Measurements from ENCODE around the gene XDH. TPM values are rescaled to one million over a fixed set of nuclear protein-coding genes. Genes with fewer than 3 reads are reported as not detected.

XDH gene
- polyA plus RNA-seq = 100 to 1,000 TPM in 1 of 4 donors, 10 to 100 TPM in 3; 29.8 to 115 (median 37.2) TPM
- long read RNA-seq, donor 1 = 0 reads
- long read RNA-seq, donor 2, full-length matches to known transcripts = 5 of 11 reads
- long read RNA-seq, donor 2, partial matches to known transcripts = 6 of 11 reads
- long read RNA-seq, donor 2, other reads (novel, unspliced or antisense) = 0 of 11 reads
- long read RNA-seq, donor 3, full-length matches to known transcripts = 1 of 23 reads
- long read RNA-seq, donor 3, partial matches to known transcripts = 22 of 23 reads
- long read RNA-seq, donor 3, other reads (novel, unspliced or antisense) = 0 of 23 reads
- long read RNA-seq, donor 4 = 0 reads
- long read RNA-seq, donor 5 = 0 reads
- long read RNA-seq, donor 6, full-length matches to known transcripts = 3 of 9 reads
- long read RNA-seq, donor 6, partial matches to known transcripts = 6 of 9 reads
- long read RNA-seq, donor 6, other reads (novel, unspliced or antisense) = 0 of 9 reads
- long read RNA-seq, donor 7 = 0 reads
- long read RNA-seq, donor 8 = 0 reads
- long read RNA-seq, donor 9, full-length matches to known transcripts = 2 of 2 reads
- long read RNA-seq, donor 9, partial matches to known transcripts = 0 of 2 reads
- long read RNA-seq, donor 9, other reads (novel, unspliced or antisense) = 0 of 2 reads
- long read RNA-seq, donor 10, full-length matches to known transcripts = 2 of 2 reads
- long read RNA-seq, donor 10, partial matches to known transcripts = 0 of 2 reads
- long read RNA-seq, donor 10, other reads (novel, unspliced or antisense) = 0 of 2 reads

DNA sequence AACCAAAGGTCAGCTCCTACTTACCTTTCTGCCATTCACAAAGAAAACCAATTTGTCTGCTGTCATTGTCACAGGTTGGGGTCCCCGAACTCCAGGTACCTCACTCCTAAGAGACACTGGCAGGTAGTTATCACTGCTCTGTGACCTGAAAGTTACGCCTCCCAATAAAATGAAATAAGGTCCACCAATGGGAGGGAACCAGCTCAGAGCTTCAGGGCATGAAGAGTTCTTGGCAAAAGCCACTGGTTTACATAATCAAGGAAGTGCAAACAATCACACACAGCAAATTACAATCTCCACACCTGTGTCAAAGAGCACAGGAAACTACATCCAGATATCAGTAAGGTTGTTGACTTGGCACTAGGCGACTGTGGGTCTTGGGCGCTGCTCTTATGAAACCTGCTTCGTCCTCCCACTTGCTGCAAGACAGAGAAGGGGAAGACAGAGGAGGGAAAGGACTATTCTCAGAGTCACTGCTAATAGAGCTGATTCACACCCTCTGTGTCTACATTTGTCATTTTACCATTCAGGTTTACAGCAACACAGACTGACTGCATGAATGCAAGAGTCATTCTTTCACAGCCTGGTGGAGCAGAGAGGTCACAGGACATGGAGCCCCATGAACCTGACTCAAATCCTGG lies at the start of gene XDH:
Gene XDH, minus strand, starts transcription at position 142 of the 641 bp plus-strand sequence. Its CDS starts 76 bp downstream, at position 66.
- peak; percentile 15 for FAIRE-seq
- peak within 1 kb of the TSS; percentile 87 to 94 (median 88) for H3K27ac ChIP-seq (ENCODE audit: low read depth in 1 of 3, low read length in 2 of 3)
- DNase-seq = peak; percentile 91 to 98

DNA sequence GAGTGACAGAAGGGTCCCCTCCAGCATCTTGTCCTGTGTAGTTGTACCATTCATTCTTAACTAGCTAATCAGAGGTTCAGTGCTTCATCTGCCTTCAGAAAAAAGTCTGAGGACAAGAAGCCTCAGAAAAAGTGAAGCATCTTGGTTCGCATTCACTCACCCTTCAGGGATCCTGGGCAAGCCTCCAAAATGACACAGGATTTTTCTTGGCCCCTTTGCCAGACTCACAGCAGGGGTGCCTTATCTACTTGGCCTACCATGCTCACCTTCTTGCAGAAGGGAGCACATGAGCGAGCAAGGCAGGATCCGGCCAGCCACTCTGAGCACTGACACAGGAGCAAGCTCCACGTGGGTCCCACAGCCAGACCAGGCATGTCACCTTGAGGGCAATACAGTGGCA lies 43.1 kb upstream of the XDH start:
- no peak overlapping the region for H3K27ac ChIP-seq (ENCODE audit: low read depth in 1 of 3, low read length in 2 of 3)
- peaks cover 0 to 33% of the 10 kb centered on the region in 2 donors for H3K9me3 ChIP-seq (ENCODE audit: control insufficient read depth in 2 of 2, insufficient read depth in 1 of 2, low read depth in 1 of 2, low read length in 1 of 2)
- DNase-seq (no peak), FAIRE-seq (no peak)
- H3K36me3 ChIP-seq (ENCODE audit: control insufficient read depth in 3 of 3, insufficient read depth in 2 of 3, low read depth in 1 of 3, low read length in 3 of 3) = no peaks in the 10 kb centered on the region
- H3K4me3 ChIP-seq (ENCODE audit: low read depth in 1 of 3, low read length in 3 of 3) = no peak overlapping the region
- H3K4me1 ChIP-seq (ENCODE audit: control insufficient read depth in 3 of 3, insufficient read depth in 2 of 3, low read depth in 1 of 3, low read length in 2 of 3) = no peaks in the 10 kb centered on the region
- WGBS, 3 donors = 77 to 83% (median 81%) methylated on average over 4 of the region's 4 CpGs
- no peaks in the 10 kb centered on the region for H3K27me3 ChIP-seq (ENCODE audit: control insufficient read depth in 3 of 3, insufficient read depth in 3 of 3, low read length in 3 of 3)

More for the DNA sequence above, at the start of gene XDH:
- peaks cover 0 to 20% (median 4%) of the 10 kb centered on the region in 3 donors for H3K4me1 ChIP-seq (ENCODE audit: control insufficient read depth in 3 of 3, insufficient read depth in 2 of 3, low read depth in 1 of 3, low read length in 2 of 3)
- peak within 1 kb of the TSS in 2 of 3 donors; percentile 62 to 70 for H3K4me3 ChIP-seq (ENCODE audit: low read depth in 1 of 3, low read length in 3 of 3)
- no peaks in the 10 kb centered on the region for H3K27me3 ChIP-seq (ENCODE audit: control insufficient read depth in 3 of 3, insufficient read depth in 3 of 3, low read length in 3 of 3)
- 13 to 58% (median 27%) methylated on average over 5 of the region's 5 CpGs for WGBS, 3 donors
- H3K9me3 ChIP-seq (ENCODE audit: control insufficient read depth in 2 of 2, insufficient read depth in 1 of 2, low read depth in 1 of 2, low read length in 1 of 2) = peaks cover 0 to 8% of the 10 kb centered on the region in 2 donors
- peaks cover 0 to 4% (median 0%) of the 10 kb centered on the region in 3 donors for H3K36me3 ChIP-seq (ENCODE audit: control insufficient read depth in 3 of 3, insufficient read depth in 2 of 3, low read depth in 1 of 3, low read length in 3 of 3)

DNA sequence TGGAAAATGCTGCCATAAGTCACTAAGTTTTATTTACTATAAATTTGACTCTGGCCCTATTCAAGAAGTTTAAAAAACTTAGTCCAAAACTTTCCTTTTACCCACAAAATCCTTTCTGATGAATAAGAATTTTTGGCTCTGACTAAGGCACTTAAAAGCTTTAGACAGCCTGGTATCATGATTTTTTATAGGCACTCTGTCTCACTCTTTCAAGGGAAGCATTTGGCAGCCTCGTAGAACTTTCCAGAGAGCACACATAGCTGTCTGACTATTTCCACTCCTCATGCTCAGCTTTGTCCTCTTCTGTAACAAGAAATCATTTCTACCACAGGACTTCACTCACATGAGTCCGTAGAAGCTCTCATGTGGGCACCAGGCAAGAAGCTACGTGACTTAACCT lies 32.3 kb upstream of the XDH start:
- DNase-seq (no peak), FAIRE-seq (no peak)
- peaks cover 0 to 12% (median 0%) of the 10 kb centered on the region in 3 donors for H3K4me1 ChIP-seq (ENCODE audit: control insufficient read depth in 3 of 3, insufficient read depth in 2 of 3, low read depth in 1 of 3, low read length in 2 of 3)
- peaks cover 0 to 40% of the 10 kb centered on the region in 2 donors for H3K9me3 ChIP-seq (ENCODE audit: control insufficient read depth in 2 of 2, insufficient read depth in 1 of 2, low read depth in 1 of 2, low read length in 1 of 2)
- H3K36me3 ChIP-seq (ENCODE audit: control insufficient read depth in 3 of 3, insufficient read depth in 2 of 3, low read depth in 1 of 3, low read length in 3 of 3) = no peaks in the 10 kb centered on the region
- H3K4me3 ChIP-seq (ENCODE audit: low read depth in 1 of 3, low read length in 3 of 3) = no peak overlapping the region
- H3K27ac ChIP-seq (ENCODE audit: low read depth in 1 of 3, low read length in 2 of 3) = no peak overlapping the region
- no peaks in the 10 kb centered on the region for H3K27me3 ChIP-seq (ENCODE audit: control insufficient read depth in 3 of 3, insufficient read depth in 3 of 3, low read length in 3 of 3)
- 70 to 83% (median 82%) methylated on average over 3 of the region's 3 CpGs for WGBS, 3 donors

DNA sequence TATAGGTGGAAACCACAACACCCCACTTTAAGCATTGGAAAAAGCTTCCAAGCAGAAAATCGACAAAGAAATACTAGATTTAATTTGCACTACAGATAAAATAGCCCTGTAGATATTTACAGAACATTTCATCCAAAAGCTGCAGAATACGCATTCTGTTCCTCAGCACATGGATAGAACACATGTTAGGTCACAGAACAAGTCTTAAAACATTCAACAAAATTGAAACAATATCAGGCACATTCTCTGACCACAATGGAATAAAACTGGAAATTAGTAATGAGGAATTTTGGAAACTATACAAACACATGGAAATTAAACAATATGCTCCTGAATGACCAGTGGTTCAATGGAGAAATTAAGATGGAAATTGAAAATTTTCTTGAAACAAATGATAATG lies 27.8 kb upstream of the XDH start:
- FAIRE-seq = no peak

DNA sequence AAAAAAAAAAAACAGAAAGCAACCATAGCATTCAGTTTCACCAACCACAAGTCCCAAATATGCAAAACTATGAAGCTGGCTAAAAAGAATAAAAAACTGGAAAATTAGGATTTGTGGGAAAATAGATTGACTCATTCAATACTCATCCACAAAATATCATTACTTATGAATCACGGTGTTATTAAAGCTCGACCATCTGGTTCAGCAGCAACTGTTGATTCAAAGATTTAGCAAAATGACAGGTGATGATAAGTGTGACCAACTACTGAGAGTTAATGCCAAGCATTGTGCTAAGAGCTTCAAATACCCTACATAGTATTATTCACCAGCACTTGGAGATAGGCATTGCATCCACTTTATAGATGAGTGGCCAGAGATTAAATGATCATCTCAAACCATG lies 26.2 kb upstream of the XDH start:
- 22 to 67% (median 24%) methylated on average over 2 of the region's 2 CpGs for WGBS, 3 donors
- H3K36me3 ChIP-seq (ENCODE audit: control insufficient read depth in 3 of 3, insufficient read depth in 2 of 3, low read depth in 1 of 3, low read length in 3 of 3) = no peaks in the 10 kb centered on the region
- no peaks in the 10 kb centered on the region for H3K9me3 ChIP-seq (ENCODE audit: control insufficient read depth in 2 of 2, insufficient read depth in 1 of 2, low read depth in 1 of 2, low read length in 1 of 2)
- no peak overlapping the region for H3K27ac ChIP-seq (ENCODE audit: low read depth in 1 of 3, low read length in 2 of 3)
- H3K4me1 ChIP-seq (ENCODE audit: control insufficient read depth in 3 of 3, insufficient read depth in 2 of 3, low read depth in 1 of 3, low read length in 2 of 3) = peaks cover 0 to 4% (median 0%) of the 10 kb centered on the region in 3 donors
- DNase-seq = no peak
- no peaks in the 10 kb centered on the region for H3K27me3 ChIP-seq (ENCODE audit: control insufficient read depth in 3 of 3, insufficient read depth in 3 of 3, low read length in 3 of 3)
- no peak for FAIRE-seq
- H3K4me3 ChIP-seq (ENCODE audit: low read depth in 1 of 3, low read length in 3 of 3) = no peak overlapping the region

More for the DNA sequence above, 27.8 kb upstream of the XDH start:
- no peaks in the 10 kb centered on the region for H3K27me3 ChIP-seq (ENCODE audit: control insufficient read depth in 3 of 3, insufficient read depth in 3 of 3, low read length in 3 of 3)
- no peak for DNase-seq
- WGBS, 3 donors = 69 to 85% (median 84%) methylated on average over 2 of the region's 2 CpGs
- H3K36me3 ChIP-seq (ENCODE audit: control insufficient read depth in 3 of 3, insufficient read depth in 2 of 3, low read depth in 1 of 3, low read length in 3 of 3) = no peaks in the 10 kb centered on the region
- no peak overlapping the region for H3K4me3 ChIP-seq (ENCODE audit: low read depth in 1 of 3, low read length in 3 of 3)
- H3K4me1 ChIP-seq (ENCODE audit: control insufficient read depth in 3 of 3, insufficient read depth in 2 of 3, low read depth in 1 of 3, low read length in 2 of 3) = peaks cover 0 to 12% (median 0%) of the 10 kb centered on the region in 3 donors
- H3K27ac ChIP-seq (ENCODE audit: low read depth in 1 of 3, low read length in 2 of 3) = no peak overlapping the region
- peaks cover 0 to 5% of the 10 kb centered on the region in 2 donors for H3K9me3 ChIP-seq (ENCODE audit: control insufficient read depth in 2 of 2, insufficient read depth in 1 of 2, low read depth in 1 of 2, low read length in 1 of 2)

DNA sequence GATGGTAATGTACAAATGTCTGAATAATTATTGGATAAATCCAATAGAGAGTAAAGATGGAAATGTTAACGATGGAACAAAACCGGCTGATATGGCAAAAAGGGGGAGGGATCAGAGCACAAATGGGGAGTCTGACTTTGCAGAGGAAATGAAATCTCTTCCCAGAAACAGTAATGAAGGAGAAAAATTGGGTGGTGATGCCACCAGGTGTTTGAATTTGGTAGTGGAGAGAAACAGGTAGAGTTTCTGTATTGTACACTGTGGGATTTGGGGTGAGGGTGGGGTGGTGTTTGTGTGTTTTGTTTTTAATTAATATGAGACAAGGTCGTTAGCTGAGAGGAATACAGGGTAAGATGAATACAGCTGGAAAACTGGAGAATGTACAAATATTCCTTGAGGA lies 20.4 kb upstream of the XDH start:
- Histone ChIP-seq H3K4me1 (ENCODE audit: control insufficient read depth in 3 of 3, insufficient read depth in 2 of 3, low read depth in 1 of 3, low read length in 2 of 3) (peaks cover 0 to 3% (median 0%) of the 10 kb centered on the region in 3 donors), H3K27me3 (ENCODE audit: control insufficient read depth in 3 of 3, insufficient read depth in 3 of 3, low read length in 3 of 3) (no peaks in the 10 kb centered on the region), H3K36me3 (ENCODE audit: control insufficient read depth in 3 of 3, insufficient read depth in 2 of 3, low read depth in 1 of 3, low read length in 3 of 3) (no peaks in the 10 kb centered on the region), H3K4me3 (ENCODE audit: low read depth in 1 of 3, low read length in 3 of 3) (no peak overlapping the region), H3K9me3 (ENCODE audit: control insufficient read depth in 2 of 2, insufficient read depth in 1 of 2, low read depth in 1 of 2, low read length in 1 of 2) (no peaks in the 10 kb centered on the region), H3K27ac (ENCODE audit: low read depth in 1 of 3, low read length in 2 of 3) (no peak overlapping the region)
- 39 to 49% (median 41%) methylated on average over 3 of the region's 3 CpGs for WGBS, 3 donors
- DNase-seq = peak; percentile 11 to 32
- FAIRE-seq = no peak

DNA sequence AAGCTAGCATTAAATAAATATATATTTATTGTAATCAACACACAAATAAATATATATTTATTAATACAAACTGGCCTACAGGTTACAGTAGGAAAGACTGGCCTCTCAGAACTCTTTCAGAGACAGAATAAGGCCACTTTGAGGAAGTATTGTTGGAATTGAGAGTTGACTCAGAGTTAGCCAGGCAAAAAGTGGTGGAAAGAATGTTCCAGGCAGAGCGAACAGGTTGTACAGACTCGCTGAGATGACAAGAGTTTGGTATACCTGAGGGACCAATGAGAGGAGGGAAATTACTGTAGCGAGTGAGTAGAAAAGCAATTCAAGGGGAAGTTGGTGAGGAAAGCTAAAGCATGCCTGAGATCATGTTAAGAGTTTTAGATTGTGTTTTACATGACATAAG lies 19.0 kb upstream of the XDH start:
- no peaks in the 10 kb centered on the region for H3K9me3 ChIP-seq (ENCODE audit: control insufficient read depth in 2 of 2, insufficient read depth in 1 of 2, low read depth in 1 of 2, low read length in 1 of 2)
- DNase-seq (no peak), FAIRE-seq (no peak)
- H3K27ac ChIP-seq (ENCODE audit: low read depth in 1 of 3, low read length in 2 of 3) = no peak overlapping the region
- H3K27me3 ChIP-seq (ENCODE audit: control insufficient read depth in 3 of 3, insufficient read depth in 3 of 3, low read length in 3 of 3) = no peaks in the 10 kb centered on the region
- 85 to 96% (median 94%) methylated on average over 3 of the region's 3 CpGs for WGBS, 3 donors
- H3K4me1 ChIP-seq (ENCODE audit: control insufficient read depth in 3 of 3, insufficient read depth in 2 of 3, low read depth in 1 of 3, low read length in 2 of 3) = peaks cover 0 to 3% (median 0%) of the 10 kb centered on the region in 3 donors
- no peak overlapping the region for H3K4me3 ChIP-seq (ENCODE audit: low read depth in 1 of 3, low read length in 3 of 3)
- no peaks in the 10 kb centered on the region for H3K36me3 ChIP-seq (ENCODE audit: control insufficient read depth in 3 of 3, insufficient read depth in 2 of 3, low read depth in 1 of 3, low read length in 3 of 3)

All from small intestine (tissue), 16 donors.